COLO668 (cell line): ENCODE results near the gene CD9.
"Not testable (repeated sequence)": the region's sequence is repeated elsewhere in the genome, so short reads cannot be mapped to it uniquely, and the experiment has no call there.

Experiments used
- DNase-seq: peaks from one replicate; lab custom pipeline; 2025; ENCODE audit not compliant: unreplicated experiment; lab: John Stamatoyannopoulos, UW

CD9 gene

GRCh38 chr12:6178981-6179761, 21.0 kb upstream of the CD9 start:
- no peak for DNase-seq

- DNase-seq, result no peak
These were observed 19.7 kb upstream of the CD9 start for GRCh38 chr12:6180268-6181051.

DNA sequence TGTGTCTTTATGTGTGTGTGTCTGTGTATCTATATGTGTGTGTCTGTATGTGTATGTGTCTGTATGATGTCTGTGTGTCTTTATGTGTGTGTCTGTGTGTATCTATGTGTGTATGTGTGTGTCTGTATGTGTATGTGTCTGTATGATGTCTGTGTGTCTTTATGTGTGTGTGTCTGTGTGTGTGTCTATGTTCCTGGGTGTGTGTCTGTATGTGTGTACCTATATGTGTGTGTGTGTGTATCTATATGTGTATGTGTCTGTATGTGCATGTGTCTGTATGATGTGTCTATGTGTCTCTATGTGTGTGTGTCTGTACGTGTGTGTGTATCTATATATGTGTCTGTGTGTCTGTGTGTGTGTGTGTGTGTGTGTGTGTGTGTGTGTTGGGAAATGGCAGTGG, 19.0 kb upstream of the CD9 start:
- DNase-seq, result no peak

GRCh38 chr12:6181583-6182278, 18.5 kb upstream of the CD9 start:
- DNase-seq, result no peak

DNA sequence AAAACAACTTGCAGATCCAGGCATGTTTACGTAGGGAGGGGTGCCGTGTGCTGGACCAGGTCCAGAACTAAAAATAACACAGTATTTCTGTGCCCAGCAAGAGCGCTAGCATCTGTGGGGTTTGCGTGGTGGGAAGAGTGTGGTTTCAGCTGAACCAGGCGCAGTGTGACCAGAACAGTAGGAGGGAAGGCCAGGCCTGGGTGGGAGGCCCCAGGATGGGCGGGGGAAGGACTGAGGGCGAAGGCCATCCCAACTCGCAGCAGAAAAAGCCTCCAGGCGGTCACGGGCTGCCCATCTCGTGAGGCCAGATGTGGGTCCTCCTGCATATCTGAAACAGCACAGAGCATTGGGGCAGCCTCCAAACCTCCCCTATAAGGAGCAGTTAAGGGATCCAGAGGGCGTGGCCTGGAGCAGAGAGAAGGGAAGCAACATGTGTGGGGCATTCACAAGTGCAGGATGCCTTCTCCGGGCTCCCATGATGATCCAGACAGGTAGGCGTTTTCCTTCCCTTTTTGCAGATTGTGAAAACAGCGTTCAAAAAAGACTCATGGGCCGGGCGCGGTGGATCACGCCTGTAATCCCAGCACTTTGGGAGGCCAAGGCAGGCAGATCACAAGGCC, 17.8 kb upstream of the CD9 start:
- DNase-seq, result peak; percentile 65

- no peak for DNase-seq
These were observed 16.3 kb upstream of the CD9 start for GRCh38 chr12:6183689-6184428.

GRCh38 chr12:6185961-6186827, 14.0 kb upstream of the CD9 start:
- no peak for DNase-seq

DNA sequence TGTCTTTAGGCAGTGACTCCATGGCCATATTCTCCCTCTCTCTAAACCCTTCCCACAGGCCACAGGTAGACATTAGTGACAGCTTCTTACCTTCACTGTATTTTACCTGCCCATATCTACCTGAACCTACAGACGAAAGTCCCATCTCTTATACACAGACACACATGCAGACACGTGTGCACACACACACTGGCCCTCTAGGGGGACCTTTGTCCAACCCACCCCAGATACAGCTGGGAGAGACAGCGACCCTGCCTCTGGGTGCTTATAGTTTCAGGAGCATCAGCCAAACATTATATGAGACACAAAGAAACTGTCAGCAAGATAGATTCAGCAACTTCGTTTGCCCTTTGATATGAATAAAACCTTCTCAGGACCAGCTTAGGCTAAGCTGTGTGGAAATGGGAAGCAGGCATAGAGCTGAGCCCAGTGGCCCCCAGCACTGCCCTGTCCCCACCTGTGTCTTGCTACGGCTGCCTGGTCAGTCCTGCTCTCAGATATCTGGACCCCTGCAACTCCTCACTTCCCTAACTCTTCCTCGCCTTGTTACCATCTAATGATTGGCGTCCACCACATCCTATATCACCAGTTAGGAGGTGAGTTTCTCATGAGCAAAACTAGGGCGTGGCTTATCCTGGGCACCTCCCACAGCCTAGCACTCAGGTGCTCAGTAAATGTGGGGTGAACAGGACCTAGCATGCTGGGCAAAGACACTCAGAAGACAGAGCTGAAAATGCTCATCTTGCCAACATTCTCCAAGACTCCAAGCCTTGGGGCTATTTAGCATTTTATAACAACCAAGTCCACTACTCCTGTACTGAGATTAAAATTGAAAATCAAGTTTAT, 12.0 kb upstream of the CD9 start:
- DNase-seq, result no peak

DNA sequence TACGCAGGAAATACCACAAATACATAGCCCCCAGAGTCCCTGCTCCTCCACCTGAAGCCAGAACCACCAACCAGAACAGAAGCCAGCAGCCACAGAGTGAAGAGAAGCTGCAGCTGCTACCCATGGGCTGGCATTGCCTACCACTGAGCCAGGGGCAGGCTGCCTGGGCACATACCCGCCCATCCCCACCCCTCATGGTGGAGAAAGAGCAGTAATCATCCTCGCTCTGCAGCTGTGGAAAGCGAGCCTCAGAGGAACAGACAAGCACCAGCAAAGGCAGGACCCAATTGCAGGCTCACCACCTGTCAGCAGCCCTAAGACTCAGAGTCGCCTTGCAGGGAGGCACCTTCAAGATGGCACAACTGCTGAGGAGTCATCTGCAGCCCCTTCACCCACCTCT, 11.2 kb upstream of the CD9 start:
- DNase-seq, result no peak

GRCh38 chr12:6189952-6190598, 10.1 kb upstream of the CD9 start:
- DNase-seq, result not testable (repeated sequence)

DNA sequence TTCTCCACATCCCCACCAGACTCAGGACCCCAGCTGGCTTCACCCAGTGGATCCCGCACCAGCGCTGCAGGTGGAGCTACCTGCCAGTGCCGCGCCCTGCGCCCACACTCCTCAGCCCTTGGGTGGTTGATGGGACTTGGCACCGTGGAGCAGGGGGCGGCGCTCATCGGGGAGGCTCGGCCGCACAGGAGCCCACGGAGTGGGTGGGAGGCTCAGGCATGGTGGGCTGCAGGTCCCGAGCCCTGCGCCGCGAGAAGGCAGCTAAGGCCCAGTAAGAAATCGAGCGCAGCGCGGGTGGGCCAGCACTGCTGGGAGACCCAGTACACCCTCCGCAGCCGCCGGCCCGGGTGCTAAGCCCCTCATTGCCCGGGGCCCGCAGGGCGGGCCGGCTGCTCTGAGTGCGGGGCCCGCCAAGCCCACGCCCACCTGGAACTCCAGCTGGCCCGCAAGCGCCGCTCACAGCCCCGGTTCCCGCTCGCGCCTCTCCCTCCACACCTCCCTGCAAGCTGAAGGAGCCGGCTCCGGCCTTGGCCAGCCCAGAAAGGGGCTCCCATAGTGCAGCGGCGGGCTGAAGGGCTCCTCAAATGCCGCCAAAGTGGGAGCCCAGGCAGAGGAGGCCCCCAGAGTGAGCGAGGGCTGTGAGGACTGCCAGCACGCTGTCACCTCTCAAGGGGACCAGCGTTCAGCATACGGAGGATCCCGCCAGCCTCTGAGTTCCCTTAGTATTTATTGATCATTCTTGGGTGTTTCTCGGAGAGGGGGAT, 9.3 kb upstream of the CD9 start:
- not testable (repeated sequence) for DNase-seq

DNA sequence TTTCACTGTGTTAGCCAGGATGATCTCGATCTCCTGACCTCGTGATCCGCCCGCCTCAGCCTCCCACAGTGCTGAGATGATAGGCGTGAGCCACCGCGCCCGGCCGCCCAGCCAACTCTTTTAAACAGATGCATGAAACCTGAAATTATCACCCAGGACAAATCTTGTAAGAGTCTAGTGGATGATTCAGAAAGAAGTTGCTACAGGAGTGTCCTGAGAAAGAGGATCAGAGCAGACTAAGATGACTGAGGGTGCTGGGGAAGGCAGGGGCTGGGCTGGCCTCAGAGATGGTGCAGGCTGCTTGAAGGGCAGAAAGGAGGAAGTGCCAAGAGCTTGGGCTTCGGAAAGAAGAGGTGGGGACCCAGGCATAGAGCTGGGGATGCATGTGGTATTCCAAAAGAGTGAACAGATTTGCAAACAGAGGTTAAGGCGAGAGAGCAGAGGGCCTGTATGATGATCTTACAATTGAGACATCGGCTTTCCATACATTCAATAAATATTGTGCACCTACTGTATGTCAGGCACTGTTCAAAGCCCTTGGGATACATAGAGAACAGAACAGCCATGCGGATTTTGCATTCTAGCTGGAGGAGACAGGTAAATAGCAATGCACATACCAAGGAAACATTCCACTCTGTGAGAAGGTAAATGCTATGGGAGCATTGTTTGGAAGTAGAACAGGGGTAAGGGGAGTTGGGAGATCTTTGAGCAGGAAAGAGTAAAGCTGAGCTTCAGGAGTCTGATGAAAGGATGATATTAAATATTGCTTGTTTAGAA, 7.4 kb upstream of the CD9 start:
- no peak for DNase-seq

- DNase-seq, result no peak
These were observed 6.1 kb upstream of the CD9 start for GRCh38 chr12:6193853-6194815.

- DNase-seq, result peak; percentile 71
These were observed 4.3 kb upstream of the CD9 start for GRCh38 chr12:6195665-6196535.

DNA sequence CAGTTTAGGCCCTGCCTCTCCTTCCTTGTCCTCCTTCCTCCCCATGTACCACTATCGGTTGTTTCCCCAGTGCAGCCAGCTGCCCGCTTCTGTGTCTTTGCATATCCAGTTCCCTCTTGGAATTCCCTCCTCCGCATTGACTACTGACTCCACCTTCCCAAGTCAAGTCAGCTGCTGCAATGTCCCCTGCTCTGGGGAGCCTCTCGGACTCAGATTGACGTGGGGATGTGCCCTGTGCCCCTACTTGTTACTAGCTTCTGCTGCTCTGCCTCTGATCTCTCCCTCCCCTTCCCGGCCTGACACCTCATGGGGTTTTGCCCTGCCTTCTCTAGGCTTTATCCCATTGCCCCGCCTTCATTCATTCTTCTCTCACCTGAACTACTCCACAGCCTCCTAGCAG, 2.1 kb upstream of the CD9 start:
- no peak for DNase-seq
